HG02884 (cell line): Measurements from ENCODE around the gene KCNIP1.
"Not testable (repeated sequence)": the region's sequence is repeated elsewhere in the genome, so short reads cannot be mapped to it uniquely, and the experiment has no call there.

Source experiments
- ATAC-seq: cut with Tn5 transposase; IDR thresholded peaks from one replicate; pipeline ENCODE4 v1.9.1; 2021; ENCODE audit warnings: mild to moderate bottlenecking, moderate library complexity; ENCODE audit not compliant: unreplicated experiment

The KCNIP1 gene

DNA sequence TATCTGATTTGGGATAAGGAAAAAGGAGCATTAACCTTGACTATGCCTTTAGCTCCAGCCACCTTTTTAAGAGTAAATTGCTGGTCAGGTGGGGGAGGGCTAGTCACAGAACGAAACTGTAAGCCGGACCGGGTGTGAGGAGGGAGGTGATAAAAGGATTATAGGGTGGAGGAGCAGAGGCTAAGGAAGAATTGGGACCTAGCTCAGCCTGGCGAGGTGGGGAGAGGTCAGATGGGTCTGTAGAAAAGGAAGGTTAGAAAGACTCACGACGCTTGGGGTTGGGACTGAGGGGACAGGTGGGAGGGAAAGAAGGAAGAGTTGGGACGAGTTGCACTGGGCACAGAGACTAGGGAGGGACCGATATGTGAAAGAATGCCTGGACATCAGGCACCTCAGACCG, 262.0 kb downstream of the KCNIP1 start:
- ATAC-seq, result not testable (repeated sequence)

DNA sequence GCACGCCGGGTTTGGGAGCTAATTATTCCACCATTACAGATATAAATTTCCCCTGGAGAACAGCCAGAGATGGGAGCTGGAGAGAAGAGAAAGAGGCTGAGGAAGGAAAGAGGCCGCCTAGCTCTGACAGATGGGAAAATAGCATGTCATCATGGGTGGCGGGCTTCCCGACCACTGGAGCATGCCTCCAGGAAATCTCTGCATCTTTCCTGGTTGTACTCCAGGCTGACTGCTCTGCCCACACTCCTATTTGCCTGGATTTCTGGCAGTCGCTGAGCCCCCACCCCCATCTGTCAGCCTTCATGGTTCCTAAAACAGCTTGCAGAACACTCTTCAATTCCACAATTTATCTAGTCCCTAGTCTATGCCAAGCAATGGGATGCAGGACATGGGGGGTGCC, 265.4 kb downstream of the KCNIP1 start:
- no peak for ATAC-seq

DNA sequence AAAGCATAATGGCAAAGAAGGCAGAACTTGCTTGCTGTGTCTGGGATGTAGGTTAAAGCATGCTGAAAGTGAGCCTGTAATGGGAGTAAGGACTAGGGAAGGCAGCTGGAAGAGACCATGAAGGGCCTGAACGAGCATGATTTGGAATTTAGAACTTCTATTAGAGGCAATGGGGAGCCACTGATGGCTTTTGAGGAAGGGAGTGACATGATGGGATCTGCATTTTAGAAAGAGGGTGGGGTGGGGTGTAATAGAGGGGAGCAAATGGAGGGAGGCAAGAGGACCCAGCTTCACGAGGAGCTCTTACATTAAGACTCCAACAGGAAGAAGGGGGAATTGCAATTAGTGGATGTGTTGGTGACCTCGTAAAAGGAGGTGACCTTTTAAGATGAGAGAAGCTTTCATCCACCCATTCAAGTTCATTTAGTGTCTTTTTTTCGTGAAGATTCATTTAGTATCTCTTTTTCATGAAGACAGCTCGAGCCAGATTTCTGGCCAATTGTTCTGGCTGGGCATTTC, 266.1 kb downstream of the KCNIP1 start:
- no peak for ATAC-seq

DNA sequence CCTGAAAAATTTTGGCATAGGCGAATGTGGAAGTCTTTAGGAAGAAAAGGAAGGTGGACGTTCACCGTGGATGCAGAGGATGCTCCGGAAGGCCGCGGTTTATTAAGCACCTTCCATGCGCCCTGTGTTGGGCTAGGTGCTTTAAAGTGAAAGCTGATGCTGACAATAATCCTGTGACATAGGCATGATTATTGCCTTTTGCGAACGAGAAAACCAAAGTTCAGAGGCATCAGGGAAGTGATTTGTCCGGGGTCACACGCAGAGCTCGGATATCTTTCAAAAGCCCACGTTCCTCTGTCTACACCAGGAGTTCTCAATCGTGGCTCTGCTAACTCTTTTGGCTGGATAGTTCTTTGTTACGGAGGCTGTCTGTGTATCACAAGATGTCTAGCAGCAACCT, 267.7 kb downstream of the KCNIP1 start:
- ATAC-seq, result no peak

DNA sequence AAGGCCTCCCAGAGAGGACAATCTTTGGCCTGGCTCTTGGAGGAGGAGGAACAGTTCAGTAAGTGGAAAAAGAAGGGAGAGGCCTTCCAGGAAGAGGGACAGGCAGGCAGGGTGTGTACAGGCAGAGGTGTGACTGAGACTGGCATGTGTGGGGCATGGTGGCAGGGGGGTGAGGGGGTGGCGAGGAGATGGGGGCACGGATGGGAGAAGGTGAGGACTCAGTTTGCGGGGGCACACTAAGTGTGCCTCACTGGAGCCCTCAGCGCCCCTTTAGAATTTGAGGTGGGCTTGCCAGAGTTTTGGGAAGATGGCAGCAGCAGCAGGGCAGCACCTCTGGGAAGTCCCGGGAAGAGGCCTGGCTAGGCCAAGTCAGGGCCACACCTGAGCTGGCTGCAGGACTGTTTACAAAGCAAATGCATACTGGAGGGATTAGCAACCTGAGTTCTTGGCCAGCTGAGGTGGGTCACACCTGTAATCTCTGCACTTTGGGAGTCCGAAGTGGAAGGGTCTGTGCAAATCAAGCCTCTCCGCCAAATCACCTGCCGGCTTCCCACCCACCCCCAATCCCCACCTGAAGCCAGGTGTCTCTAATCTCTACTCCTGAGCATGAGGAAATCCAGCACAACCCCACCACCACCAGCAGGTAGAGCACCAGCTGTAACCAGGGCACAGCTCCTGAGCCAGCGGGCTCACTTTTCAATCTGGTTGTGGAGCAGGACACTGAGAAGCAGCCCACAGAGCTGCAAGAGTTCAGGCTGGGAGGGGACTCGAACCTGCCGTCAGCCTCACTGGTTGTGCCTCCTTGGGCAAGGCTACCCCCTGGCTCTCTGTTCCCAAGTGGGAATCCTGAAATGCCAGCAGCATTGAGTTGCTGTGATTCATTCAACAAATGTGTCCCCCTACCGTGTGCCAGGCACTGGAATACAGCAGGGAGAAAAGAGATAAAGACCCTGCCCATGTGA, 269.5 kb downstream of the KCNIP1 start:
- ATAC-seq, result no peak

DNA sequence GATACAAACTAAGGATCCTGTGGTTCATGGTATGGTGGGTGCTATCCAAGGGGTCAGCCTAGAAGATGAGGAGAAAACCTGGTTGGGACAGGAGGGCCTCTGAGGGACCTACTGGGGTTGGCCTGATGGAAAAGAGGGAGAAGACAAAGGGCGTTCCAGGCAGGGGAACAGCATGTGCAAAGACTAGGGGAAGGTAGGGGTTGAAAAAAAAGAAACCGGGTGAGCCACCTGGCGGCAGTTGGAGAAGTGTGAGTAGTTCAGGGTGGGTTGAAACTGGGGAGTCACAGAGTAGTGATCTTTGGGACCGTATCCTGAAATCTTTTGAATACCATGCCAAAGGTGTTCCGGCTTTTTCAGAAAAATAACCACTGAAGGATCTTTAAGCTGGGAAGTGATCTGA, 271.0 kb downstream of the KCNIP1 start:
- ATAC-seq, result no peak

DNA sequence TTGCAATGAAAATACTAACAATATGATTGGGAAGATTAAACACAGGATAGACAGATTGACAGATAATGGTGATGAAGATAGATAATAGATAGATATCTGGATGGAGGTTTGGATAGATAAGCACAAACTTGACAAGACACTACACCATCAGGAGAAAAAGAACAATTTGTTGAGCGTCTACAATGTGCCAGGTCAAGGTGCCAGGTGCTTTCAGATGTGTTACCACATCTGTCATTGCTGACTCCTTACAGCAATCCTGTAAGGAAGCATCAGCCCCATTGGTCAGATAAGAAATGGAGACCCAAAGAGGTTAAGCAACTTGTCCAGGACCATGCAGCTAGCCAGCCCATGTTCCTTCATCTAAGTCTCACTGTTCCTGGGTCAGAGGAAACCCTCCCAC, 278.1 kb downstream of the KCNIP1 start:
- no peak for ATAC-seq

DNA sequence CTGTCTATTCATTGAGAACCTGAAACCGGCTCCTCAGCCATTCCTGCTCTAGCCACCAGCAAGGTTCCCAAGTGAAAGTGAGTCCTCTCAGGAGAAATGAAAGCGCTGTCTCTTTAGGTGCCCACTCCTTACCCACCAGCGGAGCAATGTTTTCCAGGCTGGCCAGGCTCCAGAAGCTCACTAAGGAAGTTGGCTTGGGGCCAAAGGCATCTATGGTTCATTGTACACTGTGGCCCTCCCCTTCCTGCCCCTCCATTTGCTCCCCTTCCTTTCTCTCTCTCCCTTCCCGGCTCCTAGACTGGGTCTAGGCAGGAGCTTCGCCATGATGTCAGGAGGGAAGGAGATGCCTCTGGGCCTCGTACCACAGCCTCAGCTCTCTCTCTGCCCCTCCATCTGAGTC, 278.6 kb downstream of the KCNIP1 start:
- no peak for ATAC-seq

DNA sequence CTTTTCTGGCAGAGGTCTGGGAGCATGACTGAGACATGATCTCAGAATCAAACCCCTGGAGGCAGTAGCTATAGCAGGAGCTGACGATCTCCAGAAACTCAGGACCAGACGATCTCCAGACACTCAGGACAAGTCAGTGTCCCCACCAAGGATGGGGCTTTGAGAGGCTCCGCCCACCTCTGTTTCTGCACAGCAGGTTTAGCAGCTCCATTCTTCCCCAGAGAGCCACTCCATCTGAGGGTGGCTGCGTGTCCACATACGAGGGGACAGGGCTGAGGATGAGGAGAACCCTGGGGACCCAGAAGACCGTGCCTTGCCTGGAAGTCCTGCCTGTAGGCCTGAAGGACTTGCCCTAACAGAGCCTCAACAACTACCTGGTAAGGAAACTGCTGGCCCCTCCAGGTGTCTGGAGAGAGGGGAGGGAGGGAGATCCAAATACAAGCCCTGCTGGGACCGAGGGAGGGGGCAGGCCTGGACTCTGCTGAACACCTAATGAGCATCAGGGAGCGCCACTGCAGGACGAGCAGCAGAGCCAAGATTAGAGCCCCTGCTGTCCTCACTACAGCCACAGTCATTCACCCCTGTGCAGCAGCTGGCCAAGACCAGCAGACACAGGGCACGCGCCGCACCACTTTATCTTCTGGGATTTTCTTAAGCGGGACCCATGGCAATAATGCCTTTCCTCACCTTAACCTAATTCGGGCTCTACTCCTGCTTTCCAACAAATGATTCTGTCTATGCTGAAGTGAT, 279.9 kb downstream of the KCNIP1 start, which contains the start of gene GABRP:
Gene GABRP, plus strand, starts transcription at position 228 of the 750 bp plus-strand sequence. CDS start 4,891 bp downstream, outside the sequence.
- no peak for ATAC-seq

DNA sequence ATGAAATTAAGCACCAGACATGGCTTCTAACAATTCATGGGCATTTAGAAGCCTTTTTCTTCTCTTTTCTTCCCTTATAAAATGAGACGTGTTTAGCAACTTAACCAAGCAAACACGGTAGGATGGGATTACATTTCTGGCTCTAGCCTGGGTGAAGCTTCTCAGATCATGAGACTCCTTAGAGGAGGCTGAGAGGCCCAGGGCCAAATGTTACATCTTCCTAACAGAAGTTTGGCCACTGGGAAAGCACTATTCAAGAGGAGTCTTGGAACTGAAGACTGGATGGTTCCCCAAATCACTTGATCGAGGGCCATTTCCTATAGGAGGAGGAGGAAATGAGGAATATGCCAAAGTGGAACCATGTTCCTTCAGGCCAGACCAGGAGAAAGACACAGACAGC, 281.6 kb downstream of the KCNIP1 start:
- ATAC-seq, result no peak
